ENCODE measurements around the gene SLC66A3. TPM values are rescaled to one million over a fixed set of nuclear protein-coding genes. Genes with fewer than 3 reads are reported as not detected.

The SLC66A3 gene
- total RNA-seq, 1 donor: 68.8 TPM

DNA sequence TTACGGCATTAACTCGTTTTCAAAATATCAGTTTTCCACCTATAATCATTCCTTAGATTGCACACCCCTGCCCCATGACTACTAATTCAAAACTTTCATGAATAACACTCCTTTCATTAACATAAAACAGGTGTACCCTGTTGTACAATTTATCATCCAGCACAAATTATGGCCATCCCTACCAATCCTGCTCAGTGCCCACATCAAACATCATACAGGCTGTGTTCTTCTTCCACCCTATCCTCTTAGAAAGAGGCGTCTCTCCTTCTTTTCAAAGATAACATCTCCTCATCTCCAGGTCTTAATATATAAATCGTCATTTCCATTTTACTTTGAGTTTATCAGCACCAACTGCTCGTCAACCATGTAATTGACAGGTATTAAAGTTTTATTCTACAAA lies 67.6 kb downstream of the SLC66A3 start:
- Histone ChIP-seq H3K27me3 (ENCODE audit: insufficient read depth, low read length) (no peaks in the 10 kb centered on the region), H3K79me2 (ENCODE audit: insufficient read depth, low read length) (peaks cover 9% of the 10 kb centered on the region), H3K4me1 (ENCODE audit: insufficient read depth, low read length) (no peaks in the 10 kb centered on the region), H3K9me3 (ENCODE audit: low read depth, low read length) (no peaks in the 10 kb centered on the region), H4K20me1 (ENCODE audit: insufficient read depth, low read length) (no peaks in the 10 kb centered on the region), H3K4me3 (ENCODE audit: insufficient read depth, low read length) (no peak overlapping the region), H3K36me3 (ENCODE audit: insufficient read depth, low read length) (peaks cover 25% of the 10 kb centered on the region), H2AFZ (ENCODE audit: low read length) (no peak overlapping the region), H3K4me2 (ENCODE audit: insufficient read depth, low read length) (no peak overlapping the region), H3K27ac (ENCODE audit: low read depth, low read length) (no peak overlapping the region)
- TF ChIP-seq, protein P1, sequence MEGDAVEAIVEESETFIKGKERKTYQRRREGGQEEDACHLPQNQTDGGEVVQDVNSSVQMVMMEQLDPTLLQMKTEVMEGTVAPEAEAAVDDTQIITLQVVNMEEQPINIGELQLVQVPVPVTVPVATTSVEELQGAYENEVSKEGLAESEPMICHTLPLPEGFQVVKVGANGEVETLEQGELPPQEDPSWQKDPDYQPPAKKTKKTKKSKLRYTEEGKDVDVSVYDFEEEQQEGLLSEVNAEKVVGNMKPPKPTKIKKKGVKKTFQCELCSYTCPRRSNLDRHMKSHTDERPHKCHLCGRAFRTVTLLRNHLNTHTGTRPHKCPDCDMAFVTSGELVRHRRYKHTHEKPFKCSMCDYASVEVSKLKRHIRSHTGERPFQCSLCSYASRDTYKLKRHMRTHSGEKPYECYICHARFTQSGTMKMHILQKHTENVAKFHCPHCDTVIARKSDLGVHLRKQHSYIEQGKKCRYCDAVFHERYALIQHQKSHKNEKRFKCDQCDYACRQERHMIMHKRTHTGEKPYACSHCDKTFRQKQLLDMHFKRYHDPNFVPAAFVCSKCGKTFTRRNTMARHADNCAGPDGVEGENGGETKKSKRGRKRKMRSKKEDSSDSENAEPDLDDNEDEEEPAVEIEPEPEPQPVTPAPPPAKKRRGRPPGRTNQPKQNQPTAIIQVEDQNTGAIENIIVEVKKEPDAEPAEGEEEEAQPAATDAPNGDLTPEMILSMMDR (IDR thresholded peaks at IDR 0.05; ENCODE audit: extremely low read depth, low read depth, low read length): no peak
- DNase-seq (ENCODE audit: insufficient read length, low spot score, missing footprints): no peak

DNA sequence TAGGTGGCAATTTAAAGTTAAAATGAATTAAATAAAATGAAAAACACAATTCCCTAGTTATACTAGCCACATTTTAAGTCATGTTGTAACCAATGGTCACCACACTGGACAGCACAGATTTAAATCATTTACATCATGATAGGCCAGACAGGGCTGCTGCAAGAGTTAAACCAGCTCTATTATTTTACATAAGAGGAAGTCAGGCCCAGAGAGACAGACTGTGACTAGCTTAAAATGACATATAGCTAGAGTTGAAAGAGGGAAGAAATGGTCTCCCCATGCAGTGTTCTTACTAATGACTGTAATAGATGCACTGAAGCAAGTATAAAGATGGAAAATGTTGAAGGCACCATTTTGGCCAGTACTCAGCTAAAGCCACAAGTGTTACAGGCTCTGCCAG lies 69.6 kb downstream of the SLC66A3 start:
- TF ChIP-seq, protein P1 (IDR thresholded peaks at IDR 0.05; ENCODE audit: extremely low read depth, low read depth, low read length): no peak
- DNase-seq (ENCODE audit: insufficient read length, low spot score, missing footprints): no peak
- no peak overlapping the region for H3K4me3 ChIP-seq (ENCODE audit: insufficient read depth, low read length)
- no peak overlapping the region for H3K27ac ChIP-seq (ENCODE audit: low read depth, low read length)
- peaks cover 15% of the 10 kb centered on the region for H3K79me2 ChIP-seq (ENCODE audit: insufficient read depth, low read length)
- no peaks in the 10 kb centered on the region for H3K27me3 ChIP-seq (ENCODE audit: insufficient read depth, low read length)
- H3K4me2 ChIP-seq (ENCODE audit: insufficient read depth, low read length): no peak overlapping the region
- no peaks in the 10 kb centered on the region for H3K4me1 ChIP-seq (ENCODE audit: insufficient read depth, low read length)
- H3K36me3 ChIP-seq (ENCODE audit: insufficient read depth, low read length): peaks cover 19% of the 10 kb centered on the region
- no peaks in the 10 kb centered on the region for H3K9me3 ChIP-seq (ENCODE audit: low read depth, low read length)
- no peaks in the 10 kb centered on the region for H4K20me1 ChIP-seq (ENCODE audit: insufficient read depth, low read length)
- no peak overlapping the region for H2AFZ ChIP-seq (ENCODE audit: low read length)

DNA sequence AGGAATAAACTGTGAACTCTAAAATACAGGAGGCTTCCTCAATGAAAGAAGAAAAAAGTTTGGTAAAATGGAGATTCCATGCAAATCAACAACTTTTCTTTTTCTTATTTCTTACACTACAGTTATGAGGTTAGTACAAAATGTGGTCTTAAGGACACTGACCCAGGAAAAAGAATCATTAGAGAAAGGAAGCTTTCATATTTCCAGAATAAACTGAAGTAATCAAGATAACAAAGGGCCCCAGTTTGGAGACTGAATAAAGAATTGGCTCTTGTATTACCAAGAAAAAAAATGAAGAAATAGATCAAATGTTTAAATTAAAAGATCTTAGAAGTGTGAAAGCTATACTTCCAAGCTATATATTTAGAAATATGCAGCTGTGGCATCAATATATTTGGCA lies 72.3 kb downstream of the SLC66A3 start:
- Histone ChIP-seq H3K36me3 (ENCODE audit: insufficient read depth, low read length) (peaks cover 7% of the 10 kb centered on the region), H3K27me3 (ENCODE audit: insufficient read depth, low read length) (no peaks in the 10 kb centered on the region), H3K79me2 (ENCODE audit: insufficient read depth, low read length) (peaks cover 27% of the 10 kb centered on the region), H3K4me3 (ENCODE audit: insufficient read depth, low read length) (no peak overlapping the region), H4K20me1 (ENCODE audit: insufficient read depth, low read length) (no peaks in the 10 kb centered on the region), H3K9me3 (ENCODE audit: low read depth, low read length) (no peaks in the 10 kb centered on the region), H3K27ac (ENCODE audit: low read depth, low read length) (no peak overlapping the region), H2AFZ (ENCODE audit: low read length) (no peak overlapping the region), H3K4me2 (ENCODE audit: insufficient read depth, low read length) (no peak overlapping the region), H3K4me1 (ENCODE audit: insufficient read depth, low read length) (no peaks in the 10 kb centered on the region)
- TF ChIP-seq, protein P1 (IDR thresholded peaks at IDR 0.05; ENCODE audit: extremely low read depth, low read depth, low read length): no peak
- DNase-seq (ENCODE audit: insufficient read length, low spot score, missing footprints): no peak

Other genes starting within 250 kb of the SLC66A3 start
- under 0.01 TPM in 1 of 2 replicates, not detected in the other for gene KCNF1, start 243.5 kb upstream of the SLC66A3 start, total RNA-seq
- 55.1 and 59.7 TPM in 2 replicates for gene ROCK2, start 189.2 kb downstream of the SLC66A3 start, total RNA-seq